GM23338 (cell line): ENCODE measurements around the gene DCAF10. TPM values are rescaled to one million over a fixed set of nuclear protein-coding genes. Genes with fewer than 3 reads are reported as not detected.

Source experiments
- ATAC-seq: fragments of 200-7000 bp; cut with Tn5 transposase; 3 replicates; pipeline ENCODE4 v1.9.1; 2020
- DNase-seq: peaks from one replicate; pipeline ENCODE4 v3.0.0-alpha.2; 2015; ENCODE audit warnings: low spot score
- H2AFZ ChIP-seq: fragments of 200-600 bp; sonication (generic); 2 replicates; pipeline ENCODE4 v1.8.0; 2016; ENCODE audit warnings: antibody characterized with exemption, mild to moderate bottlenecking, moderate library complexity
- H3F3A ChIP-seq: fragments of 200-600 bp; sonication (generic); replicated peaks from 2 replicates; pipeline ENCODE4 v1.8.0; 2017; ENCODE audit warnings: antibody characterized with exemption, mixed run types, low read depth
- H3K27ac ChIP-seq: fragments of 200-600 bp; sonication (generic); 2 replicates; pipeline ENCODE4 v1.6.1; 2016; ENCODE audit warnings: low read depth
- H3K27me3 ChIP-seq: fragments of 200-600 bp; sonication (generic); 2 replicates; pipeline ENCODE4 v1.8.0; 2016; ENCODE audit warnings: mild to moderate bottlenecking, mixed run types, moderate library complexity; ENCODE audit not compliant: insufficient read depth
- H3K36me3 ChIP-seq: fragments of 200-600 bp; sonication (generic); 2 replicates; pipeline ENCODE4 v1.8.0; 2016; ENCODE audit warnings: mild to moderate bottlenecking; ENCODE audit not compliant: insufficient read depth
- H3K4me1 ChIP-seq: fragments of 200-600 bp; sonication (generic); 2 replicates; pipeline ENCODE4 v1.8.0; 2016; ENCODE audit warnings: mild to moderate bottlenecking, moderate library complexity; ENCODE audit not compliant: insufficient read depth
- H3K4me2 ChIP-seq: fragments of 200-600 bp; sonication (generic); 2 replicates; pipeline ENCODE4 v1.7.1; 2017; ENCODE audit warnings: mixed run types
- H3K4me3 ChIP-seq: fragments of 200-600 bp; sonication (generic); 2 replicates; pipeline ENCODE4 v1.6.1; 2016; ENCODE audit warnings: mixed run types
- H3K79me2 ChIP-seq: fragments of 200-600 bp; sonication (generic); replicated peaks from 2 replicates; pipeline ENCODE4 v1.8.0; 2017; ENCODE audit warnings: mild to moderate bottlenecking; ENCODE audit not compliant: insufficient read depth
- H3K9me2 ChIP-seq: fragments of 200-600 bp; sonication (generic); 2 replicates; pipeline ENCODE4 v1.8.0; 2017; ENCODE audit not compliant: insufficient read depth
- H4K20me1 ChIP-seq: fragments of 200-600 bp; sonication (generic); replicated peaks from 2 replicates; pipeline ENCODE4 v1.8.0; 2017; ENCODE audit warnings: mild to moderate bottlenecking; ENCODE audit not compliant: insufficient read depth
- H3K27ac Mint-ChIP-seq: 2 replicates; pipeline ENCODE4 v1.8.0; 2020; ENCODE audit warnings: inconsistent platforms, mild to moderate bottlenecking, moderate library complexity, mixed read lengths
- H3K27me3 Mint-ChIP-seq: 3 replicates; pipeline ENCODE4 v1.8.0; 2022; ENCODE audit warnings: low read depth, mild to moderate bottlenecking, moderate library complexity, mixed read lengths, inconsistent platforms; ENCODE audit not compliant: insufficient read depth, poor library complexity
- H3K36me3 Mint-ChIP-seq: 3 replicates; pipeline ENCODE4 v1.8.0; 2021; ENCODE audit warnings: low read depth, mild to moderate bottlenecking, inconsistent platforms, moderate library complexity, mixed read lengths
- H3K4me1 Mint-ChIP-seq: 3 replicates; pipeline ENCODE4 v1.8.0; 2020; ENCODE audit warnings: mild to moderate bottlenecking, inconsistent platforms, mixed read lengths
- H3K4me3 Mint-ChIP-seq: 3 replicates; pipeline ENCODE4 v1.8.0; 2021; ENCODE audit warnings: moderate library complexity, mild to moderate bottlenecking, inconsistent platforms, mixed read lengths
- H3K9me3 Mint-ChIP-seq: 3 replicates; pipeline ENCODE4 v1.8.0; 2020; ENCODE audit warnings: moderate library complexity, mild to moderate bottlenecking, inconsistent platforms, mixed read lengths
- CREB1 ChIP-seq: fragments of 250-450 bp; sonication (Bioruptor Pico); IDR thresholded peaks from 2 replicates; pipeline ENCODE4 v1.5.0; 2020; ENCODE audit warnings: low read depth, mild to moderate bottlenecking, moderate library complexity
- ETS1 ChIP-seq: IDR thresholded peaks from 2 replicates; pipeline ENCODE4 v1.6.1; 2016; ENCODE audit warnings: antibody characterized with exemption
- JUNB ChIP-seq: IDR thresholded peaks from one replicate; pipeline ENCODE4 v1.6.1; 2016; ENCODE audit warnings: antibody characterized with exemption; ENCODE audit not compliant: unreplicated experiment
- NANOG ChIP-seq: IDR thresholded peaks from 2 replicates; pipeline ENCODE4 v1.6.1; 2016; ENCODE audit warnings: antibody characterized with exemption, borderline replicate concordance
- POLR2AphosphoS5 ChIP-seq: IDR thresholded peaks from 2 replicates; pipeline ENCODE4 v1.6.1; 2016; ENCODE audit warnings: antibody characterized with exemption, low read depth
- STAT1 ChIP-seq: IDR thresholded peaks from one replicate; pipeline ENCODE4 v1.6.1; 2016; ENCODE audit warnings: antibody characterized with exemption; ENCODE audit not compliant: unreplicated experiment
- ZNF114 ChIP-seq: fragments of 250-450 bp; sonication (Bioruptor Pico); IDR thresholded peaks from 2 replicates; pipeline ENCODE4 v1.5.0; 2020; ENCODE audit warnings: mild to moderate bottlenecking, moderate library complexity
- ZNF331 ChIP-seq: fragments of 250-450 bp; sonication (Bioruptor Pico); IDR thresholded peaks from 2 replicates; pipeline ENCODE4 v1.5.0; 2020; ENCODE audit warnings: low read depth, mild to moderate bottlenecking, moderate library complexity
- polyA plus RNA-seq: library from polyadenylated mRNA; unstranded; fragments of >200 nt; fragmentation: Nextera tagmentation; extraction: Ambion mirVana; gene quantifications from 2 replicates; pipeline ENCODE4 v1.2.1, GENCODE V29; 2016
- total RNA-seq: library from RNA; depleted of rRNA; stranded (reverse); fragments of >200 nt; shearing (Covaris generic); gene quantifications from 2 replicates; pipeline ENCODE4 v1.2.3, GENCODE V29; 2014
- TF ChIP-seq, protein P1 (sequence below), 2 experiments: fragments of 200-600 bp in 1 of 2; sonication (generic) in 1 of 2; conservative IDR thresholded peaks; 2 replicates each; pipeline versions ENCODE4 v1.5.1 to v1.6.1; 2016 to 2017; ENCODE audit warnings: antibody characterized with exemption in 2 of 2, low read depth in 2 of 2, mild to moderate bottlenecking in 2 of 2, moderate library complexity in 1 of 2
- TF ChIP-seq, protein P2 (sequence below): IDR thresholded peaks from one replicate; pipeline ENCODE4 v1.6.1; 2018; ENCODE audit warnings: antibody characterized with exemption; ENCODE audit not compliant: unreplicated experiment

DCAF10 gene
- total and polyA plus RNA-seq, 2 experiments from 2014 or later: 6.6 to 11.5 TPM

DNA sequence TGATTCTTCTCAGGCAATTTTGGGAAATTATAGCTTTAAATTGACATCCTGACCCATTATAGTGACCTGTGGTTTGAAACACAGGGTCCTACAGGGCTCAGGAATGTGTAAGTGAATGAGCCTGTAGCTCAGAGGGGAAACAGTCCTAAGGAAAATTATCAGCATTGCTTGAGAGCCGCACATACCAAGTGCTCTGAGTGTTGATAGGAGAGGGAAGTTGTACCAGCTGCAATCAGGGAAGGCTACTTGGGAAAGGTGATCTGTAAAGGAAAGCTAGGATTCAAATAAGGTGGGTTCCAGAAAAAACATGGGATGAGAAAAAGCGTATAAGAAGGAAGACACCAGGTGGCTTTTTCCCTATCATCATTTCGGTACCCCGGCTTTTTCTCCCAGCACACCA lies 107.7 kb downstream of the DCAF10 start:
- H3K27me3 ChIP-seq: 0 out of 2 replicates have a peak, but pooled peaks cover 10% of the 10 kb centered on the region
- no peak overlapping the region for H3K27ac Mint-ChIP-seq
- H3F3A ChIP-seq: peaks cover 8% of the 10 kb centered on the region
- no peak overlapping the region for H3K4me3 ChIP-seq
- DNase-seq (no peak), ATAC-seq (no peak)
- no peak overlapping the region for H2AFZ ChIP-seq
- no peaks in the 10 kb centered on the region for H4K20me1 ChIP-seq
- H3K9me3 Mint-ChIP-seq: no peaks in the 10 kb centered on the region
- TF ChIP-seq JUNB (no peak), ZNF114 (CRISPR knock-in tag) (no peak)
- peaks cover 11% of the 10 kb centered on the region for H3K4me1 Mint-ChIP-seq
- no peak overlapping the region for H3K4me3 Mint-ChIP-seq
- no peak overlapping the region for H3K4me2 ChIP-seq
- peaks cover 12% of the 10 kb centered on the region for H3K27me3 Mint-ChIP-seq
- no peaks in the 10 kb centered on the region for H3K79me2 ChIP-seq
- H3K36me3 Mint-ChIP-seq: no peaks in the 10 kb centered on the region
- H3K4me1 ChIP-seq: peaks cover 13% of the 10 kb centered on the region
- no peaks in the 10 kb centered on the region for H3K36me3 ChIP-seq
- H3K9me2 ChIP-seq: no peaks in the 10 kb centered on the region
- H3K27ac ChIP-seq: no peak overlapping the region

DNA sequence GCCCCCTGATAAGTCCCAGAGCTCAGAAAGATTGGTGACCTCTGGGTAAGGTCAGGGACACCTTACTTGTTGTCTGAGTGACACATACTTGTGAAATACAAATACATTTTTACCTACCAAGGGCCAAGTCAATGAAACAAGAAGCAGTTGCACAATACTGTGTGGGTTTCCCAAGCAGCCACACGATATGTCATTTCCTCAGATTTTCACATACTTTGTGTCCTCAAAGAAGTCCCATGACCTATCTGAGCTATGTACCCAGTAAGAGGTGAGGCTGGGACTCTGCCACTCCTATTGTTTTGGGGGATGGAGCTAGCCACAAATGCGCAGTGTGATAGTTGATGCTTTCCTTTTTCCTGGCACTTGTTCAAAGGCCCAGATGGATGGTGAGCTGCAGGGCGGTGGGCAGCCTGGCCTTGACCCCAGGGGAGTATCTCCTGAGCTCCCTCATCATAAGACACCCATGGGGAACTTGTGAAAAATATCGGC lies 108.1 kb downstream of the DCAF10 start:
- H3K4me1 ChIP-seq: peaks cover 13% of the 10 kb centered on the region
- H3K9me2 ChIP-seq: no peaks in the 10 kb centered on the region
- H3K27me3 ChIP-seq: 0 out of 2 replicates have a peak, but pooled peaks cover 10% of the 10 kb centered on the region
- no peak for ATAC-seq
- no peak overlapping the region for H3K4me2 ChIP-seq
- Mint-ChIP-seq H3K4me3 (no peak overlapping the region), H3K36me3 (no peaks in the 10 kb centered on the region), H3K4me1 (peaks cover 11% of the 10 kb centered on the region), H3K27me3 (peaks cover 15% of the 10 kb centered on the region), H3K9me3 (no peaks in the 10 kb centered on the region), H3K27ac (no peak overlapping the region)
- DNase-seq: no peak
- no peaks in the 10 kb centered on the region for H3K79me2 ChIP-seq
- no peak overlapping the region for H3K4me3 ChIP-seq
- no peaks in the 10 kb centered on the region for H3K36me3 ChIP-seq
- no peak overlapping the region for H2AFZ ChIP-seq
- H3F3A ChIP-seq: peaks cover 8% of the 10 kb centered on the region
- no peaks in the 10 kb centered on the region for H4K20me1 ChIP-seq
- no peak overlapping the region for H3K27ac ChIP-seq
- TF ChIP-seq ETS1 (no peak), ZNF331 (CRISPR knock-in tag) (no peak), STAT1 (no peak), NANOG (no peak), JUNB (no peak), POLR2AphosphoS5 (no peak), CREB1 (CRISPR knock-in tag) (no peak)
- TF ChIP-seq, protein P1, sequence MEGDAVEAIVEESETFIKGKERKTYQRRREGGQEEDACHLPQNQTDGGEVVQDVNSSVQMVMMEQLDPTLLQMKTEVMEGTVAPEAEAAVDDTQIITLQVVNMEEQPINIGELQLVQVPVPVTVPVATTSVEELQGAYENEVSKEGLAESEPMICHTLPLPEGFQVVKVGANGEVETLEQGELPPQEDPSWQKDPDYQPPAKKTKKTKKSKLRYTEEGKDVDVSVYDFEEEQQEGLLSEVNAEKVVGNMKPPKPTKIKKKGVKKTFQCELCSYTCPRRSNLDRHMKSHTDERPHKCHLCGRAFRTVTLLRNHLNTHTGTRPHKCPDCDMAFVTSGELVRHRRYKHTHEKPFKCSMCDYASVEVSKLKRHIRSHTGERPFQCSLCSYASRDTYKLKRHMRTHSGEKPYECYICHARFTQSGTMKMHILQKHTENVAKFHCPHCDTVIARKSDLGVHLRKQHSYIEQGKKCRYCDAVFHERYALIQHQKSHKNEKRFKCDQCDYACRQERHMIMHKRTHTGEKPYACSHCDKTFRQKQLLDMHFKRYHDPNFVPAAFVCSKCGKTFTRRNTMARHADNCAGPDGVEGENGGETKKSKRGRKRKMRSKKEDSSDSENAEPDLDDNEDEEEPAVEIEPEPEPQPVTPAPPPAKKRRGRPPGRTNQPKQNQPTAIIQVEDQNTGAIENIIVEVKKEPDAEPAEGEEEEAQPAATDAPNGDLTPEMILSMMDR (conservative IDR thresholded peaks at IDR 0.05; ENCODE audit: low read depth in 2 of 2): no peak
- TF ChIP-seq, protein P2, sequence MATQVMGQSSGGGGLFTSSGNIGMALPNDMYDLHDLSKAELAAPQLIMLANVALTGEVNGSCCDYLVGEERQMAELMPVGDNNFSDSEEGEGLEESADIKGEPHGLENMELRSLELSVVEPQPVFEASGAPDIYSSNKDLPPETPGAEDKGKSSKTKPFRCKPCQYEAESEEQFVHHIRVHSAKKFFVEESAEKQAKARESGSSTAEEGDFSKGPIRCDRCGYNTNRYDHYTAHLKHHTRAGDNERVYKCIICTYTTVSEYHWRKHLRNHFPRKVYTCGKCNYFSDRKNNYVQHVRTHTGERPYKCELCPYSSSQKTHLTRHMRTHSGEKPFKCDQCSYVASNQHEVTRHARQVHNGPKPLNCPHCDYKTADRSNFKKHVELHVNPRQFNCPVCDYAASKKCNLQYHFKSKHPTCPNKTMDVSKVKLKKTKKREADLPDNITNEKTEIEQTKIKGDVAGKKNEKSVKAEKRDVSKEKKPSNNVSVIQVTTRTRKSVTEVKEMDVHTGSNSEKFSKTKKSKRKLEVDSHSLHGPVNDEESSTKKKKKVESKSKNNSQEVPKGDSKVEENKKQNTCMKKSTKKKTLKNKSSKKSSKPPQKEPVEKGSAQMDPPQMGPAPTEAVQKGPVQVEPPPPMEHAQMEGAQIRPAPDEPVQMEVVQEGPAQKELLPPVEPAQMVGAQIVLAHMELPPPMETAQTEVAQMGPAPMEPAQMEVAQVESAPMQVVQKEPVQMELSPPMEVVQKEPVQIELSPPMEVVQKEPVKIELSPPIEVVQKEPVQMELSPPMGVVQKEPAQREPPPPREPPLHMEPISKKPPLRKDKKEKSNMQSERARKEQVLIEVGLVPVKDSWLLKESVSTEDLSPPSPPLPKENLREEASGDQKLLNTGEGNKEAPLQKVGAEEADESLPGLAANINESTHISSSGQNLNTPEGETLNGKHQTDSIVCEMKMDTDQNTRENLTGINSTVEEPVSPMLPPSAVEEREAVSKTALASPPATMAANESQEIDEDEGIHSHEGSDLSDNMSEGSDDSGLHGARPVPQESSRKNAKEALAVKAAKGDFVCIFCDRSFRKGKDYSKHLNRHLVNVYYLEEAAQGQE: no peak
